ENCODE data around the gene SPTBN5.

Gene SPTBN5

GRCh38 chr15:41860049-41860828 lies 33.6 kb downstream of the SPTBN5 start:
- H3K27me3 ChIP-seq (ENCODE audit: insufficient read depth, low read length): peaks cover 9% of the 10 kb centered on the region; the same call in 1 of the 2 replicates
- H3F3A ChIP-seq (ENCODE audit: insufficient read depth, low read length): no peaks in the 10 kb centered on the region
- H3K9me2 ChIP-seq (ENCODE audit: low read depth, low read length): no peaks in the 10 kb centered on the region
- H3K79me2 ChIP-seq (ENCODE audit: insufficient read depth, low read length): no peaks in the 10 kb centered on the region
- H2AFZ ChIP-seq (ENCODE audit: low read length): no peak overlapping the region
- H3K4me3 ChIP-seq (ENCODE audit: low read depth, low read length, poor library complexity, severe bottlenecking): no peak overlapping the region
- no peaks in the 10 kb centered on the region for H3K36me3 ChIP-seq (ENCODE audit: insufficient read depth, low read length)
- no peaks in the 10 kb centered on the region for H3K9me3 ChIP-seq (ENCODE audit: low read length)
- H3K9ac ChIP-seq (ENCODE audit: low read length): no peak overlapping the region
- H3K4me1 ChIP-seq (ENCODE audit: insufficient read depth, low read length, severe bottlenecking): no peaks in the 10 kb centered on the region
- TF ChIP-seq CTCF (IDR thresholded peaks at IDR 0.05; ENCODE audit: low read length) (no peak), EZH2 (IDR thresholded peaks at IDR 0.05; ENCODE audit: borderline replicate concordance, low read length) (no peak)
- no peak overlapping the region for H3K27ac ChIP-seq (ENCODE audit: low read depth, low read length, poor library complexity, severe bottlenecking)
- H3K4me2 ChIP-seq (ENCODE audit: low read length): no peak overlapping the region
- no peaks in the 10 kb centered on the region for H4K20me1 ChIP-seq (ENCODE audit: insufficient read depth, low read length)

- TF ChIP-seq CTCF (IDR thresholded peaks at IDR 0.05; ENCODE audit: low read length) (peak; percentile 10; the same call in 1 of the 2 replicates), EZH2 (IDR thresholded peaks at IDR 0.05; ENCODE audit: borderline replicate concordance, low read length) (no peak)
- no peak overlapping the region for H3K27ac ChIP-seq (ENCODE audit: low read depth, low read length, poor library complexity, severe bottlenecking)
- no peak overlapping the region for H3K4me2 ChIP-seq (ENCODE audit: low read length)
- H3F3A ChIP-seq (ENCODE audit: insufficient read depth, low read length): no peaks in the 10 kb centered on the region
- peaks cover 9% of the 10 kb centered on the region; the same call in 1 of the 2 replicates for H3K27me3 ChIP-seq (ENCODE audit: insufficient read depth, low read length)
- no peak overlapping the region for H3K9ac ChIP-seq (ENCODE audit: low read length)
- H3K9me3 ChIP-seq (ENCODE audit: low read length): no peaks in the 10 kb centered on the region
- H2AFZ ChIP-seq (ENCODE audit: low read length): no peak overlapping the region
- no peak overlapping the region for H3K4me3 ChIP-seq (ENCODE audit: low read depth, low read length, poor library complexity, severe bottlenecking)
- no peaks in the 10 kb centered on the region for H3K79me2 ChIP-seq (ENCODE audit: insufficient read depth, low read length)
- no peaks in the 10 kb centered on the region for H4K20me1 ChIP-seq (ENCODE audit: insufficient read depth, low read length)
- no peaks in the 10 kb centered on the region for H3K4me1 ChIP-seq (ENCODE audit: insufficient read depth, low read length, severe bottlenecking)
- no peaks in the 10 kb centered on the region for H3K36me3 ChIP-seq (ENCODE audit: insufficient read depth, low read length)
- H3K9me2 ChIP-seq (ENCODE audit: low read depth, low read length): no peaks in the 10 kb centered on the region
Measured at GRCh38 chr15:41858756-41859155, 35.1 kb downstream of the SPTBN5 start.

- no peak overlapping the region for H3K4me2 ChIP-seq (ENCODE audit: low read length)
- H3K9me2 ChIP-seq (ENCODE audit: low read depth, low read length): no peaks in the 10 kb centered on the region
- no peak overlapping the region for H3K4me3 ChIP-seq (ENCODE audit: low read depth, low read length, poor library complexity, severe bottlenecking)
- peaks cover 16% of the 10 kb centered on the region; the same call in 1 of the 2 replicates for H3K27me3 ChIP-seq (ENCODE audit: insufficient read depth, low read length)
- no peaks in the 10 kb centered on the region for H4K20me1 ChIP-seq (ENCODE audit: insufficient read depth, low read length)
- no peaks in the 10 kb centered on the region for H3K9me3 ChIP-seq (ENCODE audit: low read length)
- no peak overlapping the region for H3K9ac ChIP-seq (ENCODE audit: low read length)
- no peaks in the 10 kb centered on the region for H3F3A ChIP-seq (ENCODE audit: insufficient read depth, low read length)
- H3K36me3 ChIP-seq (ENCODE audit: insufficient read depth, low read length): no peaks in the 10 kb centered on the region
- H3K79me2 ChIP-seq (ENCODE audit: insufficient read depth, low read length): no peaks in the 10 kb centered on the region
- H2AFZ ChIP-seq (ENCODE audit: low read length): no peak overlapping the region
- no peaks in the 10 kb centered on the region for H3K4me1 ChIP-seq (ENCODE audit: insufficient read depth, low read length, severe bottlenecking)
- no peak for TF ChIP-seq EZH2 (IDR thresholded peaks at IDR 0.05; ENCODE audit: borderline replicate concordance, low read length)
- TF ChIP-seq CTCF (IDR thresholded peaks at IDR 0.05; ENCODE audit: low read length): no peak
- H3K27ac ChIP-seq (ENCODE audit: low read depth, low read length, poor library complexity, severe bottlenecking): no peak overlapping the region
Measured at GRCh38 chr15:41857316-41857715, 36.5 kb downstream of the SPTBN5 start.
